Tibial nerve (tissue), 4 donors: ENCODE data around the gene INTS2.

Experiments used
- CTCF ChIP-seq, 5 experiments: fragments of 200-600 bp in 3 of 5; fragments of 450-650 bp in 2 of 5; sonication (generic) in 3 of 5; IDR thresholded peaks; one replicate each; pipeline ENCODE4 v1.5.1; 2016 to 2019; ENCODE audit warnings: antibody characterized with exemption in 5 of 5, mild to moderate bottlenecking in 3 of 5, moderate library complexity in 2 of 5
- EP300 ChIP-seq, 2 donors: sonication (generic); formaldehyde crosslinking; IDR thresholded peaks; one replicate each; pipeline ENCODE4 v1.6.1; 2017; ENCODE audit warnings: antibody characterized with exemption in 2 of 2, mild to moderate bottlenecking in 1 of 2
- POLR2A ChIP-seq, 2 donors: fragments of 450-650 bp; IDR thresholded peaks; one replicate each; pipeline ENCODE4 v1.6.1; 2017; ENCODE audit warnings: antibody characterized with exemption in 2 of 2, mild to moderate bottlenecking in 2 of 2, moderate library complexity in 2 of 2

DNA sequence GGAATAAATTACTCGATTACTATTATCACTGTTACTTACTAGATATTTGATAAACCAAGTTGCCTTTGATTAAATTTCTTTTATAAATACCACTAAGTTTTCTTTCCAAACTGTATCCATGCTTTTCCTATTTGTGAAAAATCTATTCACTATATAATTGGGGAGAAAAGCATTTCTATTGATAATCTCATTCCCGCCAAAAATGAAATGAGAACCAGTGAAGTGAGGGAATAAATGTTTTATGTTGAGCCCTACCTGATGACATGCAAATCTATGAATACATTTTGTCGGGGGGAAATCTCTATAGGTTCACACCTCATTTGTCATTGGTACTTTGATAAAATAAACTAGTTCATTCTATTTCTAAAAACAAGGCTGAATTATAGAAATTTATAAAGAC is 80.1 kb downstream of the INTS2 start:
- TF ChIP-seq CTCF (IDR thresholded peaks at IDR 0.05): no peak
- no peak for TF ChIP-seq POLR2A (IDR thresholded peaks at IDR 0.05)
- TF ChIP-seq EP300 (IDR thresholded peaks at IDR 0.05): no peak
